ENCODE data around the gene FKBP15. TPM values are rescaled to one million over a fixed set of nuclear protein-coding genes. Genes with fewer than 3 reads are reported as not detected.

The FKBP15 gene
- total RNA-seq, 1 donor from 2014 or later = 49.1 TPM

Other genes with a start within 250 kb of the FKBP15 start
- 0.33 and 1.0 TPM in 2 replicates for gene ZNF883, start 209.1 kb downstream of the FKBP15 start, total RNA-seq
- 1.7 and 2.6 TPM in 2 replicates for gene ZFP37, start 164.6 kb downstream of the FKBP15 start, total RNA-seq
- gene SLC31A2, start 70.3 kb downstream of the FKBP15 start, total RNA-seq = 0.93 and 1.1 TPM in 2 replicates
- gene SLC31A1, start 267 bp upstream of the FKBP15 start, total RNA-seq = 5.7 and 7.3 TPM in 2 replicates
- gene CDC26, start 54.3 kb upstream of the FKBP15 start, total RNA-seq = 30.4 and 31.7 TPM in 2 replicates
- gene PRPF4, start 54.4 kb upstream of the FKBP15 start, total RNA-seq = 32.8 and 36.7 TPM in 2 replicates
- gene RNF183, start 82.1 kb upstream of the FKBP15 start, total RNA-seq = not detected in 2 replicates
- 0.73 and 1.6 TPM in 2 replicates for gene WDR31, start 119.0 kb upstream of the FKBP15 start, total RNA-seq
- 1.1 and 1.3 TPM in 2 replicates for gene BSPRY, start 128.3 kb upstream of the FKBP15 start, total RNA-seq
- 23.4 and 23.9 TPM in 2 replicates for gene HDHD3, start 155.7 kb upstream of the FKBP15 start, total RNA-seq
- 24.0 and 24.3 TPM in 2 replicates for gene ALAD, start 180.0 kb upstream of the FKBP15 start, total RNA-seq
- 48.0 and 55.5 TPM in 2 replicates for gene POLE3, start 189.4 kb upstream of the FKBP15 start, total RNA-seq
- 0.76 and 1.2 TPM in 2 replicates for gene C9orf43, start 189.5 kb upstream of the FKBP15 start, total RNA-seq
- 14.6 and 15.0 TPM in 2 replicates for gene RGS3, start 242.4 kb upstream of the FKBP15 start, total RNA-seq